HepG2 (cell line): Measurements from ENCODE around the gene IQCN. TPM values are rescaled to one million over a fixed set of nuclear protein-coding genes. Genes with fewer than 3 reads are reported as not detected.

Source experiments
- ADNP ChIP-seq: sonication (generic); formaldehyde crosslinking; IDR thresholded peaks from 2 replicates; pipeline ENCODE4 v1.4.0; 2020; ENCODE audit warnings: missing genetic modification reagents
- CERS6 ChIP-seq: sonication (generic); formaldehyde crosslinking; IDR thresholded peaks from 2 replicates; pipeline ENCODE4 v1.5.0; 2020; ENCODE audit warnings: missing genetic modification reagents
- GABPB1 ChIP-seq: IDR thresholded peaks from 2 replicates; pipeline ENCODE4 v1.6.1; 2016; ENCODE audit warnings: mild to moderate bottlenecking, missing genetic modification reagents, moderate library complexity, missing compliant biosample characterization
- HNF1B ChIP-seq: sonication (generic); formaldehyde crosslinking; IDR thresholded peaks from 2 replicates; pipeline ENCODE4 v1.5.1; 2020; ENCODE audit warnings: mild to moderate bottlenecking, moderate library complexity, missing genetic modification reagents
- HNF4G ChIP-seq, 2 experiments: sonication (generic) in 1 of 2; formaldehyde crosslinking in 1 of 2; IDR thresholded peaks; 2 replicates each; pipeline versions ENCODE4 v1.4.0 to v1.6.1; 2011 to 2020; ENCODE audit warnings: borderline replicate concordance in 2 of 2, low read depth in 2 of 2, mild to moderate bottlenecking in 2 of 2, low read length in 1 of 2, missing genetic modification reagents in 1 of 2, moderate library complexity in 1 of 2
- JDP2 ChIP-seq: sonication (generic); formaldehyde crosslinking; IDR thresholded peaks from 2 replicates; pipeline ENCODE4 v1.8.1; 2022; ENCODE audit warnings: missing genetic modification reagents, borderline replicate concordance
- KMT2A ChIP-seq: sonication (generic); formaldehyde crosslinking; IDR thresholded peaks from 2 replicates; pipeline ENCODE4 v1.4.0; 2020; ENCODE audit warnings: missing genetic modification reagents
- MTF2 ChIP-seq: sonication (generic); formaldehyde crosslinking; IDR thresholded peaks from 2 replicates; pipeline ENCODE4 v1.5.0; 2020; ENCODE audit warnings: missing genetic modification reagents, borderline replicate concordance
- NPAS2 ChIP-seq: sonication (generic); formaldehyde crosslinking; IDR thresholded peaks from 2 replicates; pipeline ENCODE4 v1.8.0; 2022; ENCODE audit warnings: mild to moderate bottlenecking, missing genetic modification reagents, borderline replicate concordance
- ONECUT2 ChIP-seq: sonication (generic); formaldehyde crosslinking; IDR thresholded peaks from 2 replicates; pipeline ENCODE4 v1.4.0; 2020; ENCODE audit warnings: missing genetic modification reagents
- PRDM10 ChIP-seq: sonication (generic); formaldehyde crosslinking; IDR thresholded peaks from 2 replicates; pipeline ENCODE4 v1.4.0; 2020; ENCODE audit warnings: low read depth, missing genetic modification reagents
- ZBTB8A ChIP-seq: sonication (generic); formaldehyde crosslinking; IDR thresholded peaks from 2 replicates; pipeline ENCODE4 v1.4.0; 2020; ENCODE audit warnings: mild to moderate bottlenecking, low read depth, missing genetic modification reagents, borderline replicate concordance
- ZNF142 ChIP-seq: sonication (generic); formaldehyde crosslinking; IDR thresholded peaks from 2 replicates; pipeline ENCODE4 v1.4.0; 2020; ENCODE audit warnings: missing genetic modification reagents
- ZNF143 ChIP-seq: sonication (generic); formaldehyde crosslinking; IDR thresholded peaks from 2 replicates; pipeline ENCODE4 v1.4.0; 2020; ENCODE audit warnings: missing genetic modification reagents
- ZNF674 ChIP-seq: sonication (generic); formaldehyde crosslinking; IDR thresholded peaks from 2 replicates; pipeline ENCODE4 v1.5.0; 2020; ENCODE audit warnings: low read depth, mild to moderate bottlenecking, missing genetic modification reagents
- ZZZ3 ChIP-seq: sonication (generic); formaldehyde crosslinking; IDR thresholded peaks from 2 replicates; pipeline ENCODE4 v1.4.0; 2020; ENCODE audit warnings: missing genetic modification reagents, mild to moderate bottlenecking, borderline replicate concordance
- polyA plus RNA-seq, 8 experiments: library from polyadenylated mRNA; depleted of rRNA in 3 of 8; stranded (reverse) in 7 of 8; unstranded in 1 of 8; fragments of >200 nt; fragmentation: Illumina TruSeq in 4 of 8; extraction: Trizol in 4 of 8; gene quantifications; 2 replicates each; pipeline versions ENCODE4 v1.2.1 to v1.2.3, GENCODE V29; 2011 to 2016; ENCODE audit warnings: low read depth in 4 of 8, missing spikeins in 1 of 8, mixed read lengths in 1 of 8; ENCODE audit not compliant: insufficient read depth in 1 of 8
- total RNA-seq, 5 experiments: library from RNA; depleted of rRNA; stranded (reverse); fragments of >200 nt; fragmentation: Illumina TruSeq; extraction: Trizol; gene quantifications; 2 replicates each; pipeline ENCODE4 v1.2.3, GENCODE V29; 2016; ENCODE audit warnings: low read depth in 1 of 5

Gene IQCN
- total and polyA plus RNA-seq, 2 of the 13 experiments (the other 11 are each of a cell fraction or from before 2014, with no cell fraction given), result 0.04 to 0.18 TPM

- TF ChIP-seq PRDM10 (CRISPR knock-in tag) (no peak), KMT2A (CRISPR knock-in tag) (no peak), ZBTB8A (CRISPR knock-in tag) (no peak), ADNP (CRISPR knock-in tag) (no peak), ZNF674 (no peak), ZNF143 (CRISPR knock-in tag) (no peak), NPAS2 (CRISPR knock-in tag) (no peak), ONECUT2 (CRISPR knock-in tag) (no peak), JDP2 (CRISPR knock-in tag) (no peak), HNF4G (IDR thresholded peaks at IDR 0.05; ENCODE audit: borderline replicate concordance, low read depth, low read length) (no peak), HNF4G (CRISPR knock-in tag; IDR thresholded peaks at IDR 0.05; ENCODE audit: borderline replicate concordance, low read depth) (no peak), GABPB1 (peak; percentile 79), ZZZ3 (no peak; the same call in 1 of the 2 replicates), ZNF142 (no peak), HNF1B (CRISPR knock-in tag) (peak; percentile 89), CERS6 (CRISPR knock-in tag) (no peak), MTF2 (CRISPR knock-in tag) (no peak)
These were observed 50.3 kb downstream of the IQCN start (continued) for GRCh38 chr19:18223860-18224524.
